Skeletal muscle tissue (tissue), 4 donors: ENCODE measurements around the gene CPM. TPM values are rescaled to one million over a fixed set of nuclear protein-coding genes. Genes with fewer than 3 reads are reported as not detected.

ENCODE experiments used
- H3K27ac ChIP-seq: one replicate; pipeline ENCODE4 v1.7.0; 2013; ENCODE audit warnings: mild to moderate bottlenecking, low read depth, low read length, inconsistent platforms
- H3K27me3 ChIP-seq, 3 donors: one replicate each; pipeline ENCODE4 v1.7.0; 2013; ENCODE audit warnings: low read length in 3 of 3; ENCODE audit not compliant: control insufficient read depth in 3 of 3, insufficient read depth in 3 of 3
- H3K36me3 ChIP-seq, 3 donors: one replicate each; pipeline ENCODE4 v1.7.0; 2013; ENCODE audit warnings: low read length in 3 of 3; ENCODE audit not compliant: control insufficient read depth in 3 of 3, insufficient read depth in 3 of 3
- H3K4me1 ChIP-seq, 3 donors: one replicate each; pipeline ENCODE4 v1.7.0; 2013; ENCODE audit warnings: low read length in 3 of 3, mild to moderate bottlenecking in 3 of 3; ENCODE audit not compliant: control insufficient read depth in 3 of 3, insufficient read depth in 3 of 3
- H3K4me3 ChIP-seq, 3 donors: one replicate each; pipeline ENCODE4 v1.7.0; 2013; ENCODE audit warnings: low read length in 3 of 3
- H3K9ac ChIP-seq, 3 donors: one replicate each; pipeline ENCODE4 v1.7.0; 2013; ENCODE audit warnings: low read length in 3 of 3, mild to moderate bottlenecking in 3 of 3, moderate library complexity in 2 of 3, low read depth in 1 of 3
- H3K9me3 ChIP-seq, 3 donors: one replicate each; pipeline ENCODE4 v1.7.0; 2013; ENCODE audit warnings: low read length in 3 of 3; ENCODE audit not compliant: control insufficient read depth in 3 of 3
- total RNA-seq: library from RNA; depleted of rRNA; stranded (reverse); fragments of >200 nt; gene quantifications from one replicate; pipeline ENCODE4 v1.2.3, GENCODE V29; 2014
- donor health status: Osteomylitis.

Gene CPM
- total RNA-seq, 1 donor from 2014 or later, result 2.1 TPM

- no peak overlapping the region for H3K27ac ChIP-seq
- H3K4me3 ChIP-seq, result no peak overlapping the region
- peaks cover 0 to 2% (median 0%) of the 10 kb centered on the region in 3 donors for H3K27me3 ChIP-seq
Observed at GRCh38 chr12:68884251-68884650, 48.7 kb downstream of the CPM start.

GRCh38 chr12:68883151-68883550, 49.8 kb downstream of the CPM start:
- no peaks in the 10 kb centered on the region for H3K36me3 ChIP-seq
- H3K27ac ChIP-seq, result no peak overlapping the region
- no peak overlapping the region for H3K4me3 ChIP-seq
- H3K27me3 ChIP-seq, result peaks cover 0 to 2% (median 0%) of the 10 kb centered on the region in 3 donors
- no peaks in the 10 kb centered on the region for H3K9me3 ChIP-seq
- H3K9ac ChIP-seq, result no peak overlapping the region
- no peaks in the 10 kb centered on the region for H3K4me1 ChIP-seq

More at GRCh38 chr12:68884251-68884650, 48.7 kb downstream of the CPM start:
- H3K9me3 ChIP-seq, result no peaks in the 10 kb centered on the region
- no peaks in the 10 kb centered on the region for H3K4me1 ChIP-seq
- H3K36me3 ChIP-seq, result no peaks in the 10 kb centered on the region
- no peak overlapping the region for H3K9ac ChIP-seq

DNA sequence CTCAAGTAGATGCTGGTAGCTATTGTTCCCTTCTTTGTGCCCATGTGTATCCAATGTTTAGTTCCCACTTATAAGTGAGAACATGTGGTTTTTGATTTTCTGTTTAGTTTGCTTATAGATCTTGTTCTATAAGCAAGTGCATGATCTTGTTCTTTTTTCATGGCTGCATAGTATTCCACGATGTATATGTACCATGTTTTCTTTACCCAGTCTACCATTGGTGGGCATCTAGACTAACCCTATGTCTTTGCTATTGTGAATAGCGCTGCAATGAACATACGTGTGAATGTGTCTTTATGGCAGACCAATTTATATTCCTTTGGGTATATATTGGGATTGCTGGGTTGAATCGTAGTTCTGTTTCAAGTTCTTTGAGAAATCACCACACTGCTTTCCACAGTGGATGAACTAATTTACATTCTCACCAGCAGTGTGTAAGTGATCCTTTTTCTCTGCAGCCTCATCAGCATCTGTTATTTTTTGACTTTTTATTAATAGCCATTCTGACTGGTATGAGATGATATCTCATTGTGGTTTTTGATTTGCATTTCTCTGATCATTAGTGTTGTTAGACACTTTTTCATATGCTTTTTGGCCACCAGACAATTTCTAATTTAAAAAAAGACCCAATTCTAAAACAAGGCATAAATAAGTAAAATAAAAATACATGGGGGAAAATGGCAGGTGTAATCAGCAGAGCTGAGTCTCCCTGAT, 50.6 kb downstream of the CPM start:
- no peaks in the 10 kb centered on the region for H3K9me3 ChIP-seq
- no peak overlapping the region for H3K27ac ChIP-seq
- no peak overlapping the region for H3K9ac ChIP-seq
- H3K36me3 ChIP-seq, result no peaks in the 10 kb centered on the region
- H3K27me3 ChIP-seq, result peaks cover 0 to 2% (median 0%) of the 10 kb centered on the region in 3 donors
- H3K4me1 ChIP-seq, result no peaks in the 10 kb centered on the region
- H3K4me3 ChIP-seq, result no peak overlapping the region

DNA sequence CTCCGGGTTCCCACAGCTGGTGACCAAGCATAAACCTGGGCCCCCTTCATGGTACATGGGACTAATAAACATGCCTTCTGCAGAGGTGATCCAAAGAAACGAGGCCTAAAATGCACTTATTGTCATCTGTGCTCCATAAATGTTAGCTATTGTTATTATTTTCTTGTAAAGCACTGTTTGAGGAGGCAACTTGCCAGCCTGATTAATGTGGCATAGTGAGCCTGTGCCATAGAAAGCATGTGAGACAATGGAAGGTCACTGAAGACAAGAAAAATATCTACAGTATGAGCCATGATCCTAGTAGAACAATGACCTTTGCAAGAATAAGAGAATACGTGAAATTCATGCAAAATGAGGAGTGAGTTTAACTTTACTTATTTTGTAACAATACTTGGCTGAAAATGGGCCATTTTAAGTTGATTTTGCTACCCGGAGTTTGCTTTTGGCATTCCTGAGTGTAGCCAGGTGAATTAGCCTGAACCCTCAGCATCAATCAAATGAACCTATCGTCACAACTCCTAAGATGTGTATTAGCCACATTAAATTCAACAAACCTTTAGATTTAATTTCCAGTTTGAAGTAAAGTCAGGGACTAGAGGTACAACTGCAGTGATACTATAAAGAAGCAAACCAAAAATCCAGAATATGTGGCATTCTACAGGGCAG, 52.2 kb downstream of the CPM start:
- peaks cover 0 to 2% (median 0%) of the 10 kb centered on the region in 3 donors for H3K27me3 ChIP-seq
- H3K27ac ChIP-seq, result no peak overlapping the region
- H3K36me3 ChIP-seq, result no peaks in the 10 kb centered on the region
- no peaks in the 10 kb centered on the region for H3K4me1 ChIP-seq
- no peaks in the 10 kb centered on the region for H3K9me3 ChIP-seq
- H3K4me3 ChIP-seq, result no peak overlapping the region
- H3K9ac ChIP-seq, result no peak overlapping the region

DNA sequence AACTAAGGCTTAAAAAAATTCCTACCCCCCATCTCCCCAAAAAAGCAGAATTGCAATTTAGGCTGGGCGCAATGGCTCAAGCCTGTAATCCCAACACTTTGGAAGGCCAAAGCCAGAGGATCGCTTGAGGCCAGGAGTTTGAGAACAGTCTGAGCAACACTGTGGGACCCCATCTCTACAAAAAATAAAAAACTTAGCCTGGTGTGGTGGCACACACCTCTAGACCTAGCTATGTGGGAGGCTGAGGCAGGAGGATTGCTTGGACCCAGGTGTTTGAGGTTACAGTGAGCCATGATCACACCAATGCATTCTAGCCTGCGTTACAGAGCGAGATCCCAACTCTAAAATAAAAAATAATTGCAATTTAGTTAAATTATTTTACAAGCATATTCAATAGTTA, 54.1 kb downstream of the CPM start:
- Histone ChIP-seq H3K36me3 (no peaks in the 10 kb centered on the region), H3K27me3 (peaks cover 0 to 2% (median 0%) of the 10 kb centered on the region in 3 donors), H3K9me3 (no peaks in the 10 kb centered on the region), H3K4me3 (no peak overlapping the region), H3K27ac (no peak overlapping the region), H3K9ac (no peak overlapping the region), H3K4me1 (no peaks in the 10 kb centered on the region)

DNA sequence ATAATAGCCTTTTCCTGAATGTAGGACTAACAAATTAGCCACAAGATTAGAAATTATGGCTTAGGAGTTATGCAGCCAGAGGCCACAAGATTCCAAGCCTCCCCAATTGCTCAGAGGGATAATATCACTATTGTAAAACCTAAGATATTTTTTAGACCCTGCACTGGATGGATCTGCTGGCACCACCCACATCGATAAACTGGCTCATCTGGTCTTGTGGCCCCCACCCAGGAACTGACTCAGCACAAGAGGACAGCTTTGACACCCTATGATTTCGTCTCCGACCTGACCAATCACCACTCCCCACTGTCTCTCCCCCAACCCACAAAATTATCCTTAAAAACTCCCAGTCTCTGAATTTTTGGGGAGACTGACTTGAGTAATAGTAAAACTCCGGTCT, 54.7 kb downstream of the CPM start:
- Histone ChIP-seq H3K27me3 (peaks cover 0 to under 1% (median 0%) of the 10 kb centered on the region in 3 donors), H3K9ac (no peak overlapping the region), H3K4me3 (no peak overlapping the region), H3K4me1 (no peaks in the 10 kb centered on the region), H3K36me3 (no peaks in the 10 kb centered on the region), H3K9me3 (no peaks in the 10 kb centered on the region), H3K27ac (no peak overlapping the region)

- Histone ChIP-seq H3K27ac (no peak overlapping the region), H3K9ac (no peak overlapping the region), H3K27me3 (no peaks in the 10 kb centered on the region), H3K4me3 (no peak overlapping the region), H3K9me3 (no peaks in the 10 kb centered on the region), H3K4me1 (no peaks in the 10 kb centered on the region), H3K36me3 (no peaks in the 10 kb centered on the region)
Observed at GRCh38 chr12:68877583-68877982, 55.4 kb downstream of the CPM start.

DNA sequence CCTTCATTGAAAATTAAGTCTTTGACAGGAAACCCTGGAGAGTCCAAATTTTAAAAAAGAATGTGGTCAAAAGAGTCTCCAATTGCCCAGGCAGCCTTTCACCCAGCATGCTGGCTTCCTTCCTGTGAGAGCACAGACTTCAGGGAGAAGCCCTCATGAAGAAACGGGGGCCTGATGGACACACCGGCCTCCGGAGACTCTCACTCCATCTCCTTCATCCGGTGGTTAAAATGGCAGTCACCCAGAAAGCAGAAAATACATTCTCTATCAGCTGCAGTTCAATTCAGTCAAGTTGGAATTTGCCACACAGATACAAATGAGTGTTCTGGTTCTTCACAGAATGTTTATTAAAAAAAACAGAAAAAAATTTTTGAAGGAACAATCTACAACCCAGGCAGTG, 56.5 kb downstream of the CPM start:
- Histone ChIP-seq H3K9ac (no peak overlapping the region), H3K27ac (no peak overlapping the region)

DNA sequence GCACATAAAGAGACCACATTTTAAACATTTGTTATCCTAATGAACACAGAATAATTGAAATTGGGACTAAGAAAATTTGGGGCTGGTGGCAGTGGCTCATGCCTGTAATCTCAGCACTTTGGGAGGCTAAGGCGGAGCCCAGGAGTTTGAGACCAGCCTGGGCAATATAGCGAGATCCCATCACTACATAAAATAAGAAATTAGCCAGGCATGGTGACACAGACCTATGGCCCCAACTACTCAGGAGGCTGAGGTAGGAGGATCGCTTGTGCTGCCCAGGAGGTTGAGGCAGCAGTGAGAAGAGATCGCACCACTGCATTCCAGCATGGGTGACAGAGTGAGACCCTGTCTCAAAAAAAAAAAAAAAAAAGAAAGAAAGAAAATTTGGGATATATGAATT, 59.7 kb downstream of the CPM start:
- no peaks in the 10 kb centered on the region for H3K27me3 ChIP-seq
- no peak overlapping the region for H3K27ac ChIP-seq
- no peaks in the 10 kb centered on the region for H3K9me3 ChIP-seq
- no peak overlapping the region for H3K9ac ChIP-seq
- H3K4me3 ChIP-seq, result no peak overlapping the region
- H3K36me3 ChIP-seq, result peaks cover 0 to 5% (median 0%) of the 10 kb centered on the region in 3 donors
- no peaks in the 10 kb centered on the region for H3K4me1 ChIP-seq

More for the DNA sequence above, 56.5 kb downstream of the CPM start:
- Histone ChIP-seq H3K36me3 (peaks cover 0 to 2% (median 0%) of the 10 kb centered on the region in 3 donors), H3K4me1 (no peaks in the 10 kb centered on the region), H3K9me3 (no peaks in the 10 kb centered on the region), H3K4me3 (no peak overlapping the region), H3K27me3 (no peaks in the 10 kb centered on the region)

- Histone ChIP-seq H3K27ac (no peak overlapping the region), H3K9ac (no peak overlapping the region), H3K4me3 (no peak overlapping the region), H3K9me3 (no peaks in the 10 kb centered on the region), H3K36me3 (peaks cover 0 to 5% (median 0%) of the 10 kb centered on the region in 3 donors), H3K4me1 (no peaks in the 10 kb centered on the region), H3K27me3 (no peaks in the 10 kb centered on the region)
Observed at GRCh38 chr12:68871921-68872320, 61.0 kb downstream of the CPM start.
